ENCODE data around the gene UBE2D4.
A peak's percentile ranks its signal among the peaks of the same experiment; 100 is the strongest.
"Not testable (repeated sequence)": the region's sequence is repeated elsewhere in the genome, so short reads cannot be mapped to it uniquely, and the experiment has no call there.

Gene UBE2D4

GRCh38 chr7:43914795-43915194 is 11.4 kb upstream of the UBE2D4 start:
- no peak for DNase-seq

GRCh38 chr7:43915907-43916306 is 10.3 kb upstream of the UBE2D4 start:
- DNase-seq, result no peak

- no peak for DNase-seq
Measured at GRCh38 chr7:43921423-43921822, 4.8 kb upstream of the UBE2D4 start.

- DNase-seq, result no peak
Measured at GRCh38 chr7:43922726-43923125, 3.5 kb upstream of the UBE2D4 start.

- DNase-seq, result no peak
Measured at GRCh38 chr7:43926798-43927123, 525 bp downstream of the UBE2D4 start.

- no peak for DNase-seq
Measured at GRCh38 chr7:43927810-43928209, 1.6 kb downstream of the UBE2D4 start.

GRCh38 chr7:43929529-43930457 is 3.6 kb downstream of the UBE2D4 start:
- no peak for DNase-seq

GRCh38 chr7:43931346-43931745 is 5.1 kb downstream of the UBE2D4 start:
- no peak for DNase-seq

GRCh38 chr7:43933902-43934560 is 7.8 kb downstream of the UBE2D4 start:
- DNase-seq, result no peak

- no peak for DNase-seq
Measured at GRCh38 chr7:43937444-43937843, 11.2 kb downstream of the UBE2D4 start.

GRCh38 chr7:43938892-43939482 is 12.8 kb downstream of the UBE2D4 start:
- DNase-seq, result no peak

- DNase-seq, result no peak
Measured at GRCh38 chr7:43942250-43942649, 16.0 kb downstream of the UBE2D4 start.

GRCh38 chr7:43942997-43943396 is 16.8 kb downstream of the UBE2D4 start:
- DNase-seq, result no peak

- DNase-seq, result no peak
Measured at GRCh38 chr7:43943417-43944187, 17.4 kb downstream of the UBE2D4 start.

- DNase-seq, result no peak
Measured at GRCh38 chr7:43944286-43944685, 18.1 kb downstream of the UBE2D4 start.

GRCh38 chr7:43952028-43952427 is 25.8 kb downstream of the UBE2D4 start:
- DNase-seq, result no peak

GRCh38 chr7:43953071-43953470 is 26.8 kb downstream of the UBE2D4 start:
- no peak for DNase-seq

- DNase-seq, result peak; percentile 21
Measured at GRCh38 chr7:43954524-43955228, 28.4 kb downstream of the UBE2D4 start.

GRCh38 chr7:43956027-43956426 is 29.8 kb downstream of the UBE2D4 start:
- no peak for DNase-seq

- DNase-seq, result no peak
Measured at GRCh38 chr7:43960933-43961332, 34.7 kb downstream of the UBE2D4 start.

- not testable (repeated sequence) for DNase-seq
Measured at GRCh38 chr7:43966392-43966791, 40.2 kb downstream of the UBE2D4 start.

Measured in NCI-H510A (cell line).